HepG2 (cell line): Measurements from ENCODE around the gene MKRN1. TPM values are rescaled to one million over a fixed set of nuclear protein-coding genes. Genes with fewer than 3 reads are reported as not detected.
A peak's percentile ranks its signal among the peaks of the same experiment; 100 is the strongest.

Source experiments
- ELF4 ChIP-seq: sonication (generic); formaldehyde crosslinking; IDR thresholded peaks from 2 replicates; pipeline ENCODE4 v1.5.0; 2020; ENCODE audit warnings: missing genetic modification reagents, mild to moderate bottlenecking, moderate library complexity, borderline replicate concordance
- GFI1 ChIP-seq: sonication (generic); formaldehyde crosslinking; IDR thresholded peaks from 2 replicates; pipeline ENCODE4 v1.5.0; 2020; ENCODE audit warnings: missing genetic modification reagents, mild to moderate bottlenecking, borderline replicate concordance
- HDAC6 ChIP-seq: fragments of 200-600 bp; sonication (generic); IDR thresholded peaks from 2 replicates; pipeline ENCODE4 v1.7.0; 2017; ENCODE audit warnings: mild to moderate bottlenecking, antibody characterized with exemption, low read length, low read depth
- KAT7 ChIP-seq: IDR thresholded peaks from 2 replicates; pipeline ENCODE4 v1.6.1; 2018; ENCODE audit warnings: borderline replicate concordance, missing compliant biosample characterization
- KDM5B ChIP-seq: sonication (generic); formaldehyde crosslinking; IDR thresholded peaks from 2 replicates; pipeline ENCODE4 v1.4.0; 2020; ENCODE audit warnings: missing genetic modification reagents, mild to moderate bottlenecking, borderline replicate concordance
- MAZ ChIP-seq, 2 experiments: sonication (generic) in 1 of 2; formaldehyde crosslinking in 1 of 2; IDR thresholded peaks; 2 replicates each; pipeline versions ENCODE4 v1.5.0 to v1.6.1; 2012 to 2020; ENCODE audit warnings: low read depth in 2 of 2, mild to moderate bottlenecking in 2 of 2, borderline replicate concordance in 1 of 2, improper control_type of control experiment in 1 of 2, low read length in 1 of 2, missing genetic modification reagents in 1 of 2, moderate library complexity in 1 of 2
- MTF2 ChIP-seq: sonication (generic); formaldehyde crosslinking; IDR thresholded peaks from 2 replicates; pipeline ENCODE4 v1.5.0; 2020; ENCODE audit warnings: missing genetic modification reagents, borderline replicate concordance
- PAX8 ChIP-seq: sonication (generic); formaldehyde crosslinking; IDR thresholded peaks from 2 replicates; pipeline ENCODE4 v1.8.0; 2022; ENCODE audit warnings: mild to moderate bottlenecking, missing genetic modification reagents, borderline replicate concordance
- UBTF ChIP-seq: sonication (generic); formaldehyde crosslinking; IDR thresholded peaks from 2 replicates; pipeline ENCODE4 v1.4.0; 2020; ENCODE audit warnings: mild to moderate bottlenecking, missing genetic modification reagents
- ZFY ChIP-seq: sonication (generic); formaldehyde crosslinking; IDR thresholded peaks from 2 replicates; pipeline ENCODE4 v1.4.0; 2020; ENCODE audit warnings: missing genetic modification reagents
- ZNF124 ChIP-seq: sonication (generic); formaldehyde crosslinking; IDR thresholded peaks from 2 replicates; pipeline ENCODE4 v1.4.0; 2020; ENCODE audit warnings: missing genetic modification reagents
- ZNF136 ChIP-seq: sonication (generic); formaldehyde crosslinking; IDR thresholded peaks from 2 replicates; pipeline ENCODE4 v1.8.1; 2022; ENCODE audit warnings: low read depth, mild to moderate bottlenecking, moderate library complexity, missing genetic modification reagents
- ZNF432 ChIP-seq: sonication (generic); formaldehyde crosslinking; IDR thresholded peaks from 2 replicates; pipeline ENCODE4 v1.5.0; 2020; ENCODE audit warnings: missing genetic modification reagents, mild to moderate bottlenecking, borderline replicate concordance
- ZNF460 ChIP-seq: sonication (generic); formaldehyde crosslinking; IDR thresholded peaks from 2 replicates; pipeline ENCODE4 v1.5.1; 2020; ENCODE audit warnings: missing genetic modification reagents, mild to moderate bottlenecking, borderline replicate concordance
- ZNF552 ChIP-seq: sonication (generic); formaldehyde crosslinking; IDR thresholded peaks from 2 replicates; pipeline ENCODE4 v1.9.0; 2022; ENCODE audit warnings: missing genetic modification reagents, mild to moderate bottlenecking, borderline replicate concordance
- ZNF724P ChIP-seq: sonication (generic); formaldehyde crosslinking; IDR thresholded peaks from 2 replicates; pipeline ENCODE4 v1.8.0; 2022; ENCODE audit warnings: missing genetic modification reagents, borderline replicate concordance
- ZNF800 ChIP-seq: sonication (generic); formaldehyde crosslinking; IDR thresholded peaks from 2 replicates; pipeline ENCODE4 v1.4.0; 2020; ENCODE audit warnings: missing genetic modification reagents
- ZSCAN12 ChIP-seq: sonication (generic); formaldehyde crosslinking; IDR thresholded peaks from 2 replicates; pipeline ENCODE4 v1.9.0; 2021; ENCODE audit warnings: mild to moderate bottlenecking, missing genetic modification reagents
- polyA plus RNA-seq, 8 experiments: library from polyadenylated mRNA; depleted of rRNA in 3 of 8; stranded (reverse) in 7 of 8; unstranded in 1 of 8; fragments of >200 nt; fragmentation: Illumina TruSeq in 4 of 8; extraction: Trizol in 4 of 8; gene quantifications; 2 replicates each; pipeline versions ENCODE4 v1.2.1 to v1.2.3, GENCODE V29; 2011 to 2016; ENCODE audit warnings: low read depth in 4 of 8, missing spikeins in 1 of 8, mixed read lengths in 1 of 8; ENCODE audit not compliant: insufficient read depth in 1 of 8
- total RNA-seq, 5 experiments: library from RNA; depleted of rRNA; stranded (reverse); fragments of >200 nt; fragmentation: Illumina TruSeq; extraction: Trizol; gene quantifications; 2 replicates each; pipeline ENCODE4 v1.2.3, GENCODE V29; 2016; ENCODE audit warnings: low read depth in 1 of 5
- TF ChIP-seq, protein P1 (sequence below): sonication (generic); formaldehyde crosslinking; IDR thresholded peaks from 2 replicates; pipeline ENCODE4 v1.5.0; 2020; ENCODE audit warnings: mild to moderate bottlenecking, low read depth, missing genetic modification reagents, borderline replicate concordance

MKRN1 gene
- total and polyA plus RNA-seq, 2 of the 13 experiments (the other 11 are each of a cell fraction or from before 2014, with no cell fraction given): 28.5 to 32.8 TPM

GRCh38 chr7:140479062-140479738 is at the start of gene MKRN1 (continued):
- no peak for TF ChIP-seq ZNF800 (CRISPR knock-in tag)
- no peak for TF ChIP-seq PAX8 (CRISPR knock-in tag)
- TF ChIP-seq KAT7 (CRISPR knock-in tag): no peak; the same call in 1 of the 2 replicates
- TF ChIP-seq ZNF124 (CRISPR knock-in tag): no peak
- TF ChIP-seq ZNF432 (CRISPR knock-in tag): no peak
- TF ChIP-seq HDAC6: no peak
- TF ChIP-seq, protein P1, sequence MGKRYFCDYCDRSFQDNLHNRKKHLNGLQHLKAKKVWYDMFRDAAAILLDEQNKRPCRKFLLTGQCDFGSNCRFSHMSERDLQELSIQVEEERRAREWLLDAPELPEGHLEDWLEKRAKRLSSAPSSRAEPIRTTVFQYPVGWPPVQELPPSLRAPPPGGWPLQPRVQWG (CRISPR knock-in tag): no peak
- no peak for TF ChIP-seq GFI1 (CRISPR knock-in tag)
- no peak for TF ChIP-seq KDM5B (CRISPR knock-in tag)
- TF ChIP-seq MTF2 (CRISPR knock-in tag): no peak
- no peak for TF ChIP-seq ZSCAN12 (CRISPR knock-in tag)
- TF ChIP-seq ZNF136 (CRISPR knock-in tag): no peak
- peak; percentile 84 for TF ChIP-seq UBTF (CRISPR knock-in tag)
- TF ChIP-seq ZNF460 (CRISPR knock-in tag): no peak
- peak; percentile 80 for TF ChIP-seq ZFY
- 0 out of 2 replicates have a peak, but pooled peaks have one; percentile 27 for TF ChIP-seq MAZ (IDR thresholded peaks at IDR 0.05; ENCODE audit: borderline replicate concordance, low read depth, low read length)
- peak; percentile 80 for TF ChIP-seq MAZ (CRISPR knock-in tag; IDR thresholded peaks at IDR 0.05; ENCODE audit: low read depth)
- peak; percentile 86; the same call in 1 of the 2 replicates for TF ChIP-seq ELF4 (CRISPR knock-in tag)
- no peak; the same call in 1 of the 2 replicates for TF ChIP-seq ZNF552 (CRISPR knock-in tag)
- no peak for TF ChIP-seq ZNF724P (CRISPR knock-in tag)
- TF ChIP-seq, all 625 proteins: peak for 204
